Thoracic aorta (tissue), 2 donors: ENCODE measurements around the gene RGS4. TPM values are rescaled to one million over a fixed set of nuclear protein-coding genes. Genes with fewer than 3 reads are reported as not detected.
A peak's percentile ranks its signal among the peaks of the same experiment; 100 is the strongest.

Experiments
- ATAC-seq: fragments of 150-250 bp; one replicate; pipeline ENCODE4 v1.8.0; 2017; ENCODE audit warnings: low read depth; ENCODE audit not compliant: insufficient number of reproducible peaks, low FRiP score
- DNase-seq: peaks from one replicate; pipeline ENCODE4 v3.0.0-alpha.2; 2020; ENCODE audit warnings: low spot score
- H3K27ac ChIP-seq, 2 donors: fragments of 200-600 bp; sonication (generic); 1 replicate in 1 of 2; 2 replicates in 1 of 2; pipeline ENCODE4 v1.5.1; 2016; ENCODE audit warnings: mild to moderate bottlenecking in 2 of 2, moderate library complexity in 2 of 2
- H3K27me3 ChIP-seq: fragments of 200-600 bp; sonication (generic); replicated peaks from 2 replicates; pipeline ENCODE4 v1.6.0; 2016; ENCODE audit warnings: mild to moderate bottlenecking; ENCODE audit not compliant: insufficient read depth
- H3K36me3 ChIP-seq: fragments of 200-600 bp; sonication (generic); one replicate; pipeline ENCODE4 v1.5.1; 2016
- H3K4me1 ChIP-seq, 2 donors: fragments of 200-600 bp; sonication (generic); 1 replicate in 1 of 2; 2 replicates in 1 of 2; pipeline versions ENCODE4 v1.5.1 to v1.6.0; 2016; ENCODE audit warnings: low read depth in 2 of 2, mild to moderate bottlenecking in 1 of 2; ENCODE audit not compliant: control insufficient read depth in 1 of 2
- H3K4me3 ChIP-seq: fragments of 200-600 bp; sonication (generic); 2 replicates; pipeline ENCODE4 v1.5.1; 2016; ENCODE audit warnings: mild to moderate bottlenecking
- H3K9me3 ChIP-seq: fragments of 200-600 bp; sonication (generic); 2 replicates; pipeline ENCODE4 v1.5.1; 2016
- CTCF ChIP-seq: fragments of 200-600 bp; sonication (generic); IDR thresholded peaks from one replicate; pipeline ENCODE4 v1.5.1; 2019; ENCODE audit warnings: antibody characterized with exemption
- total RNA-seq, 2 donors: library from RNA; depleted of rRNA; stranded (reverse); fragments of >200 nt; gene quantifications; one replicate each; pipeline versions ENCODE4 v1.1.0 to v1.2.3, GENCODE V29; 2016

Gene RGS4
- total RNA-seq, 2 donors from 2014 or later, result 32.6 to 52.0 TPM

- ATAC-seq (no peak), DNase-seq (no peak)
- Histone ChIP-seq H3K27me3 (no peaks in the 10 kb centered on the region), H3K27ac (peak overlapping the region; percentile 35 to 65), H3K4me1 (peaks cover 6 to 56% of the 10 kb centered on the region in 2 donors), H3K9me3 (no peaks in the 10 kb centered on the region), H3K36me3 (peaks cover 15% of the 10 kb centered on the region), H3K4me3 (no peak overlapping the region)
- TF ChIP-seq CTCF, result no peak
Observed at GRCh38 chr1:163072658-163073057, 3.5 kb downstream of the RGS4 start.

- DNase-seq, result no peak
- no peak overlapping the region for H3K4me3 ChIP-seq
- peaks cover 6 to 49% of the 10 kb centered on the region in 2 donors for H3K4me1 ChIP-seq
- TF ChIP-seq CTCF, result no peak
- no peak for ATAC-seq
- H3K9me3 ChIP-seq, result no peaks in the 10 kb centered on the region
- peaks cover 15% of the 10 kb centered on the region for H3K36me3 ChIP-seq
- peak overlapping the region in 1 of 2 donors; percentile 6 for H3K27ac ChIP-seq
- H3K27me3 ChIP-seq, result no peaks in the 10 kb centered on the region
Observed at GRCh38 chr1:163074004-163074403, 4.8 kb downstream of the RGS4 start.

- Histone ChIP-seq H3K4me3 (no peak overlapping the region), H3K9me3 (no peaks in the 10 kb centered on the region), H3K27ac (peak overlapping the region in 1 of 2 donors; percentile 6), H3K4me1 (peaks cover 6 to 49% of the 10 kb centered on the region in 2 donors), H3K36me3 (peaks cover 15% of the 10 kb centered on the region), H3K27me3 (no peaks in the 10 kb centered on the region)
- ATAC-seq (no peak), DNase-seq (no peak)
- TF ChIP-seq CTCF, result no peak
Observed at GRCh38 chr1:163074716-163075284, 5.6 kb downstream of the RGS4 start.

- H3K9me3 ChIP-seq, result no peaks in the 10 kb centered on the region
- H3K4me3 ChIP-seq, result no peak overlapping the region
- ATAC-seq (no peak), DNase-seq (no peak)
- no peak overlapping the region for H3K27ac ChIP-seq
- peaks cover 6 to 36% of the 10 kb centered on the region in 2 donors for H3K4me1 ChIP-seq
- H3K27me3 ChIP-seq, result no peaks in the 10 kb centered on the region
- no peak for TF ChIP-seq CTCF
- peaks cover 15% of the 10 kb centered on the region for H3K36me3 ChIP-seq
Observed at GRCh38 chr1:163076044-163076443, 6.9 kb downstream of the RGS4 start.

- no peak overlapping the region for H3K27ac ChIP-seq
- no peak for ATAC-seq
Observed at GRCh38 chr1:163076446-163076845, 7.3 kb downstream of the RGS4 start.

More at GRCh38 chr1:163076446-163076845, 7.3 kb downstream of the RGS4 start:
- Histone ChIP-seq H3K27me3 (no peaks in the 10 kb centered on the region), H3K36me3 (peaks cover 15% of the 10 kb centered on the region), H3K9me3 (no peaks in the 10 kb centered on the region), H3K4me1 (peaks cover 6 to 32% of the 10 kb centered on the region in 2 donors), H3K4me3 (no peak overlapping the region)
- no peak for TF ChIP-seq CTCF
- DNase-seq, result no peak
